Ovary (tissue), 3 donors: ENCODE results near the gene TP63.

Experiments
- POLR2A ChIP-seq: fragments of 450-650 bp; IDR thresholded peaks from one replicate; pipeline ENCODE4 v1.6.1; 2017; ENCODE audit warnings: antibody characterized with exemption, mild to moderate bottlenecking, moderate library complexity
- TF ChIP-seq, protein P1 (sequence below), 3 donors: fragments of 450-650 bp in 2 of 3; fragments of 200-600 bp in 1 of 3; IDR thresholded peaks; one replicate each; pipeline versions ENCODE4 v1.5.1 to v1.8.0; 2016 to 2022; ENCODE audit warnings: antibody characterized with exemption in 3 of 3, mild to moderate bottlenecking in 1 of 3
- donor health status: DM: no; HTN: no; CAD: no.

DNA sequence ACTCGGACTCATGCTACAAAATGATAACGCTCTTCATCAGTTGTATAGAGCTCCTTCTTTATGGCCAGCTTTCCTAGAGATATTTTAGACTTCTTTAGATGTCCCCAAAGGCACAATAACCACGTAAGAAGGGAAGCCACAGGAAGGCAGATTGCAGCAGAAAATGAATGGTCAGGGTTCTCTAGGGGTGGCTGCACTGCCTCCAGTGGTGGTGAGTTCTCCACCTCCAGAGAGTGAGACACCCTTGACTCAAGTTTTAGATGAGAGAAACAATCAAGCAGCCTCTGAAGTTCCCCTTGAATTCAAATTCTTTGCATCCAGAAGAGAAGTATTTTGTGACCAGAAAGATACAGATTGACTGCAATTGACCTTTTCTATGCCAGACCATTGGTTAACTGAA, 191.5 kb downstream of the TP63 start:
- TF ChIP-seq POLR2A = no peak
- TF ChIP-seq, protein P1, sequence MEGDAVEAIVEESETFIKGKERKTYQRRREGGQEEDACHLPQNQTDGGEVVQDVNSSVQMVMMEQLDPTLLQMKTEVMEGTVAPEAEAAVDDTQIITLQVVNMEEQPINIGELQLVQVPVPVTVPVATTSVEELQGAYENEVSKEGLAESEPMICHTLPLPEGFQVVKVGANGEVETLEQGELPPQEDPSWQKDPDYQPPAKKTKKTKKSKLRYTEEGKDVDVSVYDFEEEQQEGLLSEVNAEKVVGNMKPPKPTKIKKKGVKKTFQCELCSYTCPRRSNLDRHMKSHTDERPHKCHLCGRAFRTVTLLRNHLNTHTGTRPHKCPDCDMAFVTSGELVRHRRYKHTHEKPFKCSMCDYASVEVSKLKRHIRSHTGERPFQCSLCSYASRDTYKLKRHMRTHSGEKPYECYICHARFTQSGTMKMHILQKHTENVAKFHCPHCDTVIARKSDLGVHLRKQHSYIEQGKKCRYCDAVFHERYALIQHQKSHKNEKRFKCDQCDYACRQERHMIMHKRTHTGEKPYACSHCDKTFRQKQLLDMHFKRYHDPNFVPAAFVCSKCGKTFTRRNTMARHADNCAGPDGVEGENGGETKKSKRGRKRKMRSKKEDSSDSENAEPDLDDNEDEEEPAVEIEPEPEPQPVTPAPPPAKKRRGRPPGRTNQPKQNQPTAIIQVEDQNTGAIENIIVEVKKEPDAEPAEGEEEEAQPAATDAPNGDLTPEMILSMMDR (IDR thresholded peaks at IDR 0.05) = no peak
